Measurements from ENCODE around the gene TMEM255B.
"Not testable (repeated sequence)": the region's sequence is repeated elsewhere in the genome, so short reads cannot be mapped to it uniquely, and the experiment has no call there.

TMEM255B gene

GRCh38 chr13:113735194-113735593 lies 23.8 kb upstream of the TMEM255B start:
- no peak for DNase-seq

- no peak for DNase-seq
These were observed 23.3 kb upstream of the TMEM255B start for GRCh38 chr13:113735750-113736149.

GRCh38 chr13:113736258-113736731 lies 22.7 kb upstream of the TMEM255B start:
- no peak for DNase-seq

GRCh38 chr13:113737803-113738202 lies 21.2 kb upstream of the TMEM255B start:
- no peak for DNase-seq

- DNase-seq: no peak
These were observed 19.3 kb upstream of the TMEM255B start for GRCh38 chr13:113739527-113740285.

- DNase-seq: no peak
These were observed 18.8 kb upstream of the TMEM255B start for GRCh38 chr13:113740286-113740556.

- no peak for DNase-seq
These were observed 18.4 kb upstream of the TMEM255B start for GRCh38 chr13:113740661-113741060.

- no peak for DNase-seq
These were observed 17.8 kb upstream of the TMEM255B start for GRCh38 chr13:113741191-113741668.

- DNase-seq: no peak
These were observed 17.0 kb upstream of the TMEM255B start for GRCh38 chr13:113742000-113742441.

GRCh38 chr13:113742445-113743120 lies 16.4 kb upstream of the TMEM255B start:
- no peak for DNase-seq

- DNase-seq: no peak
These were observed 15.4 kb upstream of the TMEM255B start for GRCh38 chr13:113743366-113744195.

GRCh38 chr13:113744197-113745000 lies 14.6 kb upstream of the TMEM255B start:
- no peak for DNase-seq

GRCh38 chr13:113745059-113745458 lies 14.0 kb upstream of the TMEM255B start:
- no peak for DNase-seq

GRCh38 chr13:113745500-113746142 lies 13.4 kb upstream of the TMEM255B start:
- not testable (repeated sequence) for DNase-seq

- DNase-seq: no peak
These were observed 12.9 kb upstream of the TMEM255B start for GRCh38 chr13:113746143-113746525.

- DNase-seq: no peak
These were observed 12.4 kb upstream of the TMEM255B start for GRCh38 chr13:113746671-113747070.

GRCh38 chr13:113747291-113747833 lies 11.7 kb upstream of the TMEM255B start:
- no peak for DNase-seq

GRCh38 chr13:113748101-113748861 lies 10.7 kb upstream of the TMEM255B start:
- DNase-seq: no peak

- DNase-seq: no peak
These were observed 10.1 kb upstream of the TMEM255B start for GRCh38 chr13:113748862-113749451.

GRCh38 chr13:113749507-113749906 lies 9.5 kb upstream of the TMEM255B start:
- no peak for DNase-seq

- no peak for DNase-seq
These were observed 9.1 kb upstream of the TMEM255B start for GRCh38 chr13:113749967-113750366.
